OCI-LY7 (cell line): ENCODE data around the gene KCNAB2. TPM values are rescaled to one million over a fixed set of nuclear protein-coding genes. Genes with fewer than 3 reads are reported as not detected.

Experiments used
- BruUV-seq: library from RNA; stranded (reverse); fragments of 400-500 nt; replicated peaks from 2 replicates; lab custom pipeline; 2021; lab: Mats Ljungman, UMichigan
- CTCF ChIA-PET: fragments of 300-600 bp; sonication (Branson Sonifier 250); formaldehyde crosslinking; loops from one replicate; lab custom pipeline; 2022; ENCODE audit warnings: antibody characterized with exemption; ENCODE audit not compliant: unreplicated experiment; lab: Charles Lee
- POLR2A ChIA-PET: fragments of 300-600 bp; sonication (Branson Sonifier 250); formaldehyde crosslinking; loops from one replicate; lab custom pipeline; 2022; ENCODE audit warnings: antibody characterized with exemption; lab: Charles Lee
- DNase-seq: peaks from one replicate; pipeline ENCODE4 v3.0.0-alpha.2; 2015; ENCODE audit warnings: low spot score
- H2AFZ ChIP-seq: fragments of 200-600 bp; sonication (generic), shearing (Covaris generic); 2 replicates; pipeline ENCODE4 v1.6.1; 2014; ENCODE audit warnings: mild to moderate bottlenecking, antibody characterized with exemption, low read length, moderate library complexity
- H3K27ac ChIP-seq: fragments of 200-600 bp; sonication (generic); 2 replicates; pipeline ENCODE4 v1.5.1; 2014; ENCODE audit warnings: mixed run types, low read depth, mild to moderate bottlenecking, moderate library complexity, low read length, inconsistent platforms; ENCODE audit not compliant: poor library complexity, severe bottlenecking
- H3K36me3 ChIP-seq: fragments of 200-600 bp; sonication (generic); 2 replicates; pipeline ENCODE4 v1.6.1; 2014; ENCODE audit warnings: mild to moderate bottlenecking, antibody characterized with exemption, low read length, moderate library complexity, mixed read lengths; ENCODE audit not compliant: insufficient read depth
- H3K4me1 ChIP-seq: fragments of 200-600 bp; sonication (generic); 2 replicates; pipeline ENCODE4 v1.5.1; 2014; ENCODE audit warnings: mild to moderate bottlenecking, low read length; ENCODE audit not compliant: insufficient read depth, poor library complexity, severe bottlenecking
- H3K4me2 ChIP-seq: fragments of 200-600 bp; sonication (generic); 2 replicates; pipeline ENCODE4 v1.6.1; 2014; ENCODE audit warnings: mild to moderate bottlenecking, low read length
- H3K4me3 ChIP-seq: fragments of 200-600 bp; sonication (generic); 2 replicates; pipeline ENCODE4 v1.5.1; 2014; ENCODE audit warnings: mild to moderate bottlenecking, low read depth, low read length; ENCODE audit not compliant: poor library complexity, severe bottlenecking
- H3K79me2 ChIP-seq: fragments of 200-600 bp; sonication (generic); 2 replicates; pipeline ENCODE4 v1.6.1; 2016; ENCODE audit warnings: low read depth, mild to moderate bottlenecking, low read length, moderate library complexity, mixed read lengths; ENCODE audit not compliant: insufficient read depth
- H3K9me2 ChIP-seq: fragments of 200-600 bp; sonication (generic); 2 replicates; pipeline ENCODE4 v1.6.1; 2016; ENCODE audit warnings: mild to moderate bottlenecking, low read length, mixed read lengths; ENCODE audit not compliant: insufficient read depth
- H3K9me3 ChIP-seq: fragments of 200-600 bp; sonication (generic); 2 replicates; pipeline ENCODE4 v1.6.1; 2014; ENCODE audit warnings: mild to moderate bottlenecking, mixed run types, low read length, mixed read lengths
- H4K20me1 ChIP-seq: fragments of 200-600 bp; sonication (generic); 2 replicates; pipeline ENCODE4 v1.6.1; 2014; ENCODE audit warnings: mild to moderate bottlenecking, antibody characterized with exemption, low read length, moderate library complexity, mixed read lengths; ENCODE audit not compliant: insufficient read depth
- EZH2phosphoT487 ChIP-seq: fragments of 200-600 bp; sonication (generic); IDR thresholded peaks from 2 replicates; pipeline ENCODE4 v1.6.1; 2018; ENCODE audit warnings: low read depth, borderline replicate concordance, mild to moderate bottlenecking, mixed run types, antibody characterized with exemption, low read length, moderate library complexity, mixed read lengths
- intact Hi-C: fragments of 100-400 bp; cut with micrococcal nuclease; formaldehyde crosslinking; loops from one replicate; pipeline ENCODE4 v1.10.0; 2022; ENCODE audit not compliant: unreplicated experiment
- total RNA-seq, 2 experiments: library from RNA; depleted of rRNA in 1 of 2; stranded (reverse); fragments of >200 nt in 1 of 2; shearing (Covaris generic) in 1 of 2; gene quantifications; 2 replicates each; pipeline ENCODE4 v1.2.3, GENCODE V29; 2014 to 2022
- TF ChIP-seq, protein P1 (sequence below): fragments of 200-600 bp; sonication (generic); conservative IDR thresholded peaks from 2 replicates; pipeline ENCODE4 v1.5.1; 2014; ENCODE audit warnings: mild to moderate bottlenecking, antibody characterized with exemption, low read length, moderate library complexity, mixed read lengths

KCNAB2 gene
- total RNA-seq, 2 experiments from 2014 or later, result 46.7 to 133 TPM

GRCh38 chr1:6096243-6097116, 50.8 kb downstream of the KCNAB2 start:
- DNase-seq, result no peak
- Histone ChIP-seq H3K9me3 (no peaks in the 10 kb centered on the region), H3K27ac (no peak overlapping the region), H3K9me2 (no peaks in the 10 kb centered on the region), H3K4me1 (no peaks in the 10 kb centered on the region), H3K79me2 (no peaks in the 10 kb centered on the region), H3K4me2 (no peak overlapping the region), H3K4me3 (no peak overlapping the region), H3K36me3 (no peaks in the 10 kb centered on the region), H4K20me1 (no peaks in the 10 kb centered on the region), H2AFZ (no peak overlapping the region)
- intact Hi-C loops, result no loop called here
- CTCF ChIA-PET, result interaction anchor here (0.6 kb wide), 1 partner anchor 12 kb away, joined by 3 read pairs; no protein-coding TSS in a partner anchor
- POLR2A ChIA-PET, result no interaction called here
- BruUV-seq, result no TSS peak
- TF ChIP-seq, protein P1, sequence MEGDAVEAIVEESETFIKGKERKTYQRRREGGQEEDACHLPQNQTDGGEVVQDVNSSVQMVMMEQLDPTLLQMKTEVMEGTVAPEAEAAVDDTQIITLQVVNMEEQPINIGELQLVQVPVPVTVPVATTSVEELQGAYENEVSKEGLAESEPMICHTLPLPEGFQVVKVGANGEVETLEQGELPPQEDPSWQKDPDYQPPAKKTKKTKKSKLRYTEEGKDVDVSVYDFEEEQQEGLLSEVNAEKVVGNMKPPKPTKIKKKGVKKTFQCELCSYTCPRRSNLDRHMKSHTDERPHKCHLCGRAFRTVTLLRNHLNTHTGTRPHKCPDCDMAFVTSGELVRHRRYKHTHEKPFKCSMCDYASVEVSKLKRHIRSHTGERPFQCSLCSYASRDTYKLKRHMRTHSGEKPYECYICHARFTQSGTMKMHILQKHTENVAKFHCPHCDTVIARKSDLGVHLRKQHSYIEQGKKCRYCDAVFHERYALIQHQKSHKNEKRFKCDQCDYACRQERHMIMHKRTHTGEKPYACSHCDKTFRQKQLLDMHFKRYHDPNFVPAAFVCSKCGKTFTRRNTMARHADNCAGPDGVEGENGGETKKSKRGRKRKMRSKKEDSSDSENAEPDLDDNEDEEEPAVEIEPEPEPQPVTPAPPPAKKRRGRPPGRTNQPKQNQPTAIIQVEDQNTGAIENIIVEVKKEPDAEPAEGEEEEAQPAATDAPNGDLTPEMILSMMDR, result no peak
- TF ChIP-seq EZH2phosphoT487, result no peak

- Histone ChIP-seq H3K36me3 (no peaks in the 10 kb centered on the region), H3K4me2 (no peak overlapping the region), H3K9me3 (no peaks in the 10 kb centered on the region), H4K20me1 (no peaks in the 10 kb centered on the region), H3K4me3 (no peak overlapping the region), H3K9me2 (no peaks in the 10 kb centered on the region), H2AFZ (no peak overlapping the region), H3K4me1 (no peaks in the 10 kb centered on the region), H3K79me2 (no peaks in the 10 kb centered on the region), H3K27ac (no peak overlapping the region)
- ChIA-PET CTCF (interaction anchor here (0.6 kb wide), 1 partner anchor 12 kb away, joined by 3 read pairs; no protein-coding TSS in a partner anchor), POLR2A (no interaction called here)
- BruUV-seq, result no TSS peak
- intact Hi-C loops, result no loop called here
- no peak for TF ChIP-seq EZH2phosphoT487
- TF ChIP-seq, protein P1, result no peak
- DNase-seq, result no peak
Measured at GRCh38 chr1:6097117-6097595, 51.5 kb downstream of the KCNAB2 start.

DNA sequence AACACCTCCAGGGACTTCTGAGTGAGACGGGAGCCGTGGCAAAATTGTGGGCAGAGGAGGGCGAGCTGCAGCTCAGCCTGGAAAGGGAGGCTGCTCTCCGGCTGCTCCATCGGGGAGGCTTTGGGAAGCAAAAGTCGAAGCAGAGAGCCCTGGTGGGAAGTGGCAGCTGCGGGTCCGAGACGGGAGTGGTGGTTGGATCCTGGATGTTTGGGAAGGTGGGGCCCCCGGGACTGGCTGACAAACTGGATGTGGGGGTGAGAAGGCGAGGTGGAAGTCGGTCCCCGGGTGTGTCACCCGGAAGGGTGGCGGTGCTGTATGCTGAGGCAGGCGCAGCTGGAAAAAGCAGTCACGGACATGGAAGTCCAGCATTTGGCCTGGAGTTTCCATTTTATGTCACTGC, 52.1 kb downstream of the KCNAB2 start:
- Histone ChIP-seq H3K79me2 (no peaks in the 10 kb centered on the region), H3K4me2 (no peak overlapping the region), H3K36me3 (no peaks in the 10 kb centered on the region), H3K4me3 (no peak overlapping the region), H3K9me2 (no peaks in the 10 kb centered on the region), H3K27ac (no peak overlapping the region), H3K9me3 (no peaks in the 10 kb centered on the region), H3K4me1 (no peaks in the 10 kb centered on the region), H2AFZ (no peak overlapping the region), H4K20me1 (no peaks in the 10 kb centered on the region)
- TF ChIP-seq, protein P1, result no peak
- TF ChIP-seq EZH2phosphoT487, result no peak
- no peak for DNase-seq
- intact Hi-C loops, result no loop called here
- ChIA-PET CTCF (no interaction called here), POLR2A (no interaction called here)
- BruUV-seq, result no TSS peak
